ENCODE data around the gene OPHN1. TPM values are rescaled to one million over a fixed set of nuclear protein-coding genes. Genes with fewer than 3 reads are reported as not detected.

The OPHN1 gene
- total and polyA plus RNA-seq, 2 donors (not counting 1 experiment from before 2014, with no cell fraction given), result 2.9 to 8.3 TPM

DNA sequence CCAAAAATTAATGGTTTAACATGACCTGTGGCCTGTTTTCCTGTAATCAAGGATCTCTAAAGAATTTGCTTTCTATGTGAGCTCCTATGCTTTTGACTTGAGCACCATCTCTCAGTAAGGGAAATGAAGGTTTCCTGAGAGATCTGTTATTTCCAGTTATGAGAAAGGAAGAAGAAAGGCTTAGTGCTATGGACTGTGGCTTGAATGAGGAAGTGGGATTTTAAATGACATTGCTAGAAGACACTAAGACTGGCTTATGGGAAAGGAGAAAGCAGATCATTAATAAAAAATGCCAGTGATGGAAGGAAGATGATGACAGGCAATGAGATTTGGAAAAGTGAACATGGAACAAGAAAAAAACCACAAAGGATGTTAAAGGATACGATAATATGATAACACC, 285.4 kb downstream of the OPHN1 start:
- no peak overlapping the region for H3K4me2 ChIP-seq (ENCODE audit: extremely low read depth, insufficient read depth, low read length)
- no peak overlapping the region for H3K4me3 ChIP-seq (replicated peaks in 1 of 4; ENCODE audit: control extremely low read depth in 1 of 4, insufficient read depth in 1 of 4, low read depth in 3 of 4, low read length in 4 of 4)
- no peaks in the 10 kb centered on the region for H4K20me1 ChIP-seq (ENCODE audit: control insufficient read depth, extremely low read depth, insufficient read depth, low read length)
- H3K27me3 ChIP-seq (ENCODE audit: control insufficient read depth, insufficient read depth, low read length), result no peaks in the 10 kb centered on the region
- H3K9me3 ChIP-seq (ENCODE audit: control insufficient read depth, insufficient read depth, low read depth, low read length), result no peaks in the 10 kb centered on the region
- H3K27ac ChIP-seq (ENCODE audit: insufficient read depth, low read length), result no peak overlapping the region
- H2AFZ ChIP-seq (ENCODE audit: low read length), result no peak overlapping the region
- TF ChIP-seq EZH2 (IDR thresholded peaks at IDR 0.05; ENCODE audit: low read length, missing control alignments), result no peak
- H3K79me2 ChIP-seq (ENCODE audit: control insufficient read depth, insufficient read depth, low read length), result no peaks in the 10 kb centered on the region
- no peak for DNase-seq (ENCODE audit: low read depth in 2 of 2)
- H3K4me1 ChIP-seq (ENCODE audit: control insufficient read depth, extremely low read depth, insufficient read depth, low read length), result no peaks in the 10 kb centered on the region
- no peak overlapping the region for H3K9ac ChIP-seq (ENCODE audit: insufficient read depth, low read length)
- no peaks in the 10 kb centered on the region for H3K36me3 ChIP-seq (ENCODE audit: control insufficient read depth, insufficient read depth, low read length)

DNA sequence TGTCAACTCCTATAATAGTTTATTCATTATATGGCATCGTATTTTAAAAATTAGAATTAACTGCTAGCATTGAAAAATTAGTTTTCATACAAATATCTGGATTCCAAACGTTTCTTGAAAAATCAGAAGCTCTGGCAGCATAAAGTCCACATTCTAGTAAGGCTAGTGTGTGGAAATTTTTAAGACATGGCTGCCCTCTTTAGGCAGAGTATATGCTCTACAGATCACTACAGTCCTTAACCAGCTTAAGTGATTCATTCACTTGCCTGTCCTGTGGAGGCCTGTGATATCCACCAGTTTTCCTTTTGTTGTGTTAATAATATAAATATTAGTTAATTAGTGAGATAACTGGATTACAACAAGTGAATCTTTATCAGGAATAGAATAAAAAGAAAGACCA, 287.2 kb downstream of the OPHN1 start:
- peak; percentile 39 to 63 for DNase-seq (ENCODE audit: low read depth in 2 of 2)
- no peak overlapping the region for H3K27ac ChIP-seq (ENCODE audit: insufficient read depth, low read length)
- H3K27me3 ChIP-seq (ENCODE audit: control insufficient read depth, insufficient read depth, low read length), result no peaks in the 10 kb centered on the region
- no peak overlapping the region for H3K4me2 ChIP-seq (ENCODE audit: extremely low read depth, insufficient read depth, low read length)
- H3K9ac ChIP-seq (ENCODE audit: insufficient read depth, low read length), result no peak overlapping the region
- no peaks in the 10 kb centered on the region for H3K36me3 ChIP-seq (ENCODE audit: control insufficient read depth, insufficient read depth, low read length)
- H3K4me3 ChIP-seq (replicated peaks in 1 of 4; ENCODE audit: control extremely low read depth in 1 of 4, insufficient read depth in 1 of 4, low read depth in 3 of 4, low read length in 4 of 4), result no peak overlapping the region
- H3K4me1 ChIP-seq (ENCODE audit: control insufficient read depth, extremely low read depth, insufficient read depth, low read length), result no peaks in the 10 kb centered on the region
- TF ChIP-seq CTCF (conservative IDR thresholded peaks at IDR 0.05 in 1 of 2, IDR thresholded peaks at IDR 0.05 in 1 of 2; ENCODE audit: low read depth in 1 of 2, low read length in 2 of 2) (peak; percentile 40 to 46), EZH2 (IDR thresholded peaks at IDR 0.05; ENCODE audit: low read length, missing control alignments) (no peak)
- H3K9me3 ChIP-seq (ENCODE audit: control insufficient read depth, insufficient read depth, low read depth, low read length), result no peaks in the 10 kb centered on the region
- H4K20me1 ChIP-seq (ENCODE audit: control insufficient read depth, extremely low read depth, insufficient read depth, low read length), result no peaks in the 10 kb centered on the region
- H2AFZ ChIP-seq (ENCODE audit: low read length), result no peak overlapping the region
- H3K79me2 ChIP-seq (ENCODE audit: control insufficient read depth, insufficient read depth, low read length), result no peaks in the 10 kb centered on the region

GRCh38 chrX:68139791-68140190, 293.5 kb downstream of the OPHN1 start:
- Histone ChIP-seq H3K27ac (ENCODE audit: insufficient read depth, low read length) (no peak overlapping the region), H3K4me3 (replicated peaks in 1 of 4; ENCODE audit: control extremely low read depth in 1 of 4, insufficient read depth in 1 of 4, low read depth in 3 of 4, low read length in 4 of 4) (no peak overlapping the region), H3K9ac (ENCODE audit: insufficient read depth, low read length) (no peak overlapping the region), H4K20me1 (ENCODE audit: control insufficient read depth, extremely low read depth, insufficient read depth, low read length) (no peaks in the 10 kb centered on the region), H3K4me2 (ENCODE audit: extremely low read depth, insufficient read depth, low read length) (no peak overlapping the region), H3K9me3 (ENCODE audit: control insufficient read depth, insufficient read depth, low read depth, low read length) (no peaks in the 10 kb centered on the region), H3K36me3 (ENCODE audit: control insufficient read depth, insufficient read depth, low read length) (no peaks in the 10 kb centered on the region), H3K4me1 (ENCODE audit: control insufficient read depth, extremely low read depth, insufficient read depth, low read length) (no peaks in the 10 kb centered on the region), H3K27me3 (ENCODE audit: control insufficient read depth, insufficient read depth, low read length) (no peaks in the 10 kb centered on the region), H2AFZ (ENCODE audit: low read length) (no peak overlapping the region), H3K79me2 (ENCODE audit: control insufficient read depth, insufficient read depth, low read length) (no peaks in the 10 kb centered on the region)
- TF ChIP-seq CTCF (conservative IDR thresholded peaks at IDR 0.05 in 1 of 2, IDR thresholded peaks at IDR 0.05 in 1 of 2; ENCODE audit: low read depth in 1 of 2, low read length in 2 of 2) (no peak), EZH2 (IDR thresholded peaks at IDR 0.05; ENCODE audit: low read length, missing control alignments) (no peak)
- DNase-seq (ENCODE audit: low read depth in 2 of 2), result no peak

Data from fibroblast of lung (primary cell).